Measurements from ENCODE around the gene AK4. TPM values are rescaled to one million over a fixed set of nuclear protein-coding genes. Genes with fewer than 3 reads are reported as not detected.
"Not testable (repeated sequence)": the region's sequence is repeated elsewhere in the genome, so short reads cannot be mapped to it uniquely, and the experiment has no call there.

AK4 gene
- total RNA-seq, 1 experiment from 2014 or later = 12.1 TPM

DNA sequence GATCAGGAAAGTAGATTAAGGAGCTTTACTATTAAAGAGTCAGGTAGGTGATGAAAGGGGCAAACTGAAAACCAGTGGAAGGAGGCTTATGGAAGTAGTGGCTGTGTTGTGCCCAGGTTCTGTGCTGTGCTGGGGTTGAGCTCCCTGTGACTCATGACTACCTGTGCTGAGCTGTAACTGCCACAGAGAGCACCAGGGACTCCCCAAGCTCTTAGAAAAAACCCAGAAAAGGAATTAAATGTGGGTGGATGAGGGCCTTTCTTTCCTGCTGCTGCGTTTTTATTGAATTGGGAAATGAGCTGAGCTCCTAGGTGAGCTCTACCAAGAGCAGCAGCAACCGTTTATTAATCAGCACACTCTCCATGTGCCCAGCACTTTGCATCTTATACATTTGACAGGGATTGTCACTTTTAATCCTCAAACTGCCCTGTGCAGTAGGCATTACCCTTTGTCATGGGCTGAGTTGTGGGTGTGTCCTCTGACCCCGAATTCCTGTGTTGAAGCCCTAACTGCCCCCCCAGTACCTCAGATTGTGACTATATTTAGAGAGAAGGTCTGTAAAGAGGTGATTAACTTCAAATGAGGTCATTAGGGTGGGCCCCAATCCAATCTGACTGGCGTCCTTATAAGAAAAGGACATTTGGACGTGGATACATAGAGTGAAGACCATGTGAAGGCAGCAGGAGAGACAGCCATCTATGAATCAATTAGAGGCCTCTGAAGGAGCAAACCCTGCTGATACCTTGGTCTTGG lies 65.4 kb downstream of the AK4 start:
- no peak for DNase-seq (ENCODE audit: low read depth)

DNA sequence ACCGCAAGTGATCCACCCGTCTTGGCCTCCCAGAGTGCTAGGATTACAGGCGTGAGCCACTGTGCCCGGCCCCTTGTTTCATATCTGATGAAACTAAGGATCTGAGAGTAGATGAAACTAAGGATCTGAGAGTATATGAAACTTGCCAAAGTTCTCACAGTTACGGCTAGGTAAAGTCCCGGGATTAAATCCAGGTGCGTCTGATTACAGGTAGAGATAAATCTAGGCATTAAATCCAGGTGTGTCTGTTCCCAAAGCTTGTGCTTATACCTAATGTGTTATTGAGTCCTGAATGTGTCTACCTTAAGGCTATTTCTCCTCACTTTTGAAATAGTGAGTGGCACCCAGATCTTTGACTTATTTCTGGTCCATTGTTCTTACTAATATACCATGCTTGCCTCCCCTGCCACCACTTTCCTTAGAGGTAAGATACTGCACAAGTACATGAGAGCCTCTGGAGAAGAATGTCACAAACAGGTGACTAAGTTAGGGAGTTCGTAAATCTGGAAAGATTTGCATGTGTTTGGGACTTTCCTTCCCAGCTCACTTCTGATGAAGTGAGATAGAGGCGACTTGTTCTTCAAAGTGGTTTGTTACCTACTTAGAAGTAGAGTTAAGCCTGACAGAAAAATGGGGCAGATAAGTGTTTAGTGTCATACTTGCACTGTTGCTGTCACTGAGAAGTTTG lies 66.5 kb downstream of the AK4 start:
- no peak for DNase-seq (ENCODE audit: low read depth)

- DNase-seq (ENCODE audit: low read depth) = no peak
Observed at GRCh38 chr1:65216989-65217388, 69.0 kb downstream of the AK4 start.

DNA sequence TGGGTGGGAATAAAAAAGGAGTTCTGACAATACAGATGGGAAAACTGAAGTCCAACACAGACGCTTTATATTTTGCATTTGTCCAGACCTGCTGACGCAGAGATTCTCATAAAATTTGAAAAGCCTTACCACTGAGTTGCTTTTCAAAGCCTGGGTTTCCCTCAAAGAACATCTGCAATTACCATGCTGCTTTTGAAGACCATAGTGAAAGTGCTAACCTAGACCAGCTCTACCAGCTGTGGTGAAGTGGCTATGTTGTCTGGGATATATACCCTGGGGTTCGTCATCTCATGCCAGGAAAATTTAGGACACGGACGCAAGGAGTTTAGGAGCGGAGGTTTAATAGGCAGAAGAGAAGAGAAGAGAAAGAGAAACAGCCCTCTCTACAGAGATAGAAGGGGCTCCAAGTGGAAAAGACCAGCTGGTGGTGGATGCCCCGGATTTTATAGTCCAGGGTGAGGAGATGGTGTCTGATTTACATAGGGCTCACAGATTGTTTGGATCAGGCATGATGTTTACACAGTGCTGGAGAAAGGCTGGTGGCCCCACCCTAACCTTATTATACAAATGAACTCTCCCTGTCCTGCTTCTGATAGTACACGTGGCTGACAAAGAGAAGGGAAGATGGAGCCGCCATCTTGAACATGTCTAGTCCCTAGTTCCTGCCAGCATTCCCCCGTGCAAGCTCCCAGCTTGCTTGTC lies 73.8 kb downstream of the AK4 start:
- DNase-seq (ENCODE audit: low read depth) = no peak

DNA sequence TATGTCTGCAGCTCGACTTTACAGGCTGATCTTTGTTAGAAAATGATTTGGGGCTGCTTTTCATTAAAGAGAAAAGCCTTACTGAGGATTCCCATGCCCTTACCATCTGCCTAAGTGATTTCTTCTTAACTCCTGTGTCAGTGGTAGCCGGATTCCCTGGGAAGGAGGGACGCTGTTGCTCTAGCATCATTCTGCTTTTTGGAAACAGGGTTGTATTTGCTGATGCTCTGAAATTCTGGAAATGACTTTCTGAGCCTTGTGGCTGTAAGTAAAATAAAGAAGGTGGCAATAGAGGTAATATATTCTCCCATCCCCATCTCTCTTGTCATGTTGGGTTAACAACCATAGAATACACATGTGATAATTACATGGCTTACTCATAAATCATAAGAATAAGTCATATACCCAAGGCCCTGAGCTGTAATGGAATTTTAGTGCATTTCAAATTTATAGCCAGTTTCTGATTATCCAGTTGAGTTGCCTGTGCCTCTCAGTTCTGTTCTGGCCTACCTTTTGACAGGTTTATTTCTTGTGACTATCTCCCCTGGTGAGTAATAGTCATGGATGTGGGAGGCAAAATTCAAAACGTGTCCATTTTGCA lies 74.4 kb downstream of the AK4 start:
- DNase-seq (ENCODE audit: low read depth) = no peak

- DNase-seq (ENCODE audit: low read depth) = no peak
Observed at GRCh38 chr1:65224681-65225091, 76.7 kb downstream of the AK4 start.

DNA sequence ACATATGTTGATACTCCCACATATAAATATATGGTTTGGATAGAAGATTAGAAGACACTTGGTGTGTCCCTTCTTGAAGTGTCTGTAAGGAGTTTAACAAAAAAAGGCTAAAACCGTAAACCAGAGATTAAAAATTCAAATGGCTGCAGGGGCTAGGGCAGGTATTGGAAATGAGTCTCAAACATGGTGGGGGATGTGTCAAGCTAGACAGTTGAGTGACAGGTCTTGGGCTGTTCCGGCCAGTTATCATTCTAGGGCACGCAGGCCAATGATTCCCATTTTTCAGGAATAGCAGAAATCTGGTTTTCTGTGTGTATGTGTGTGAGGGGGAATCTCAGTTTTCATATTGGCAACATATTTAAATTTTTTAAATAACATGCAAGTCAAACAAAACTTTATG lies 77.2 kb downstream of the AK4 start:
- DNase-seq (ENCODE audit: low read depth) = no peak

- no peak for DNase-seq (ENCODE audit: low read depth)
Observed at GRCh38 chr1:65229201-65229600, 81.2 kb downstream of the AK4 start.

DNA sequence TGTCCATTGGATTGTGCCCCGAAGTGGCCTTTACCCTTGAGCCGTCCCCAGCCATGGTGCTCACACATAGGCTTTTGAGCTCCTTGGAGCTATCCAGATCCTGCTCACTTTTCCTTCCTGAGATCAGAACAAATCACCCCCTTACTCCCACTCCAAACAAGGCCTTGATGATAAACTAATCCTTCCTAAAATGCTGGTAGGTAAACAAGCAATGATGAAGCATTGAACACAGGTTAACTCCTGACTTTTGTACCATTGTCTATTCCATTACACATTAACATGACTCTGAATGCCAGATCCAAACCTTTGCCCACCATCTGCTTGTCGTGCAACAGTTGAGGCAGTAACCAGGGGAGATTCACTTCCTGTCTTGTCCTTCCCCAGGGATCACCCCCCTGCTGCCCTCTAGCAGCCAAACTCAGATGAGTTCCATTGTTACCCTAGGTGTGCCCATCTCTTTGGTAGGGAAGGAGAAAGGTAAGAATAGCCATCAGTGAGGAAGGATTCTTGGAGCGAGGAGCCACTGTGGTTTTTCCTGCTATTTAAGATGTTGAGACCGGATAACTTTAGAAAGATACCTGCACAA lies 81.8 kb downstream of the AK4 start:
- no peak for DNase-seq (ENCODE audit: low read depth)

GRCh38 chr1:65230731-65231481 lies 82.9 kb downstream of the AK4 start:
- DNase-seq (ENCODE audit: low read depth) = no peak

- no peak for DNase-seq (ENCODE audit: low read depth)
Observed at GRCh38 chr1:65231718-65232330, 83.8 kb downstream of the AK4 start.

- no peak for DNase-seq (ENCODE audit: low read depth)
Observed at GRCh38 chr1:65232461-65232990, 84.5 kb downstream of the AK4 start.

DNA sequence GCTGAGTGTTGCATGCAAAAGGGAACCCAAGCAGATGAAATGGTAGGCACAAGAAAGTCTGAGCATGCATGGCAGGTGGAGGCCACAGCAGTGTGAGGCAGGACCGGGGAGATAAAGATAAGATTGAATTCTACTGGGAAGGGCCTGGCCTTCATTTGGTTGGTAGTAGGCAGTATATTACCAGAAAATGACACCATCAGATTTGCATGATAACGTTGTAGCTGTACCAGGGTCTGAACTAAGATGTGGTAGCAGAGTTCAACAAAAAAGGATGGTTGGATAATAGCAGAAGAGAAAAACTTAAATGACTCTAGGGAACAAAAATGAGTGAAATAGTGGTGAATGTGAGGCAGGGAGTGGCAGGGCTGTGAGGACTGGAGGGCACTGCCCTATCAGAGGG lies 85.8 kb downstream of the AK4 start:
- no peak for DNase-seq (ENCODE audit: low read depth)

DNA sequence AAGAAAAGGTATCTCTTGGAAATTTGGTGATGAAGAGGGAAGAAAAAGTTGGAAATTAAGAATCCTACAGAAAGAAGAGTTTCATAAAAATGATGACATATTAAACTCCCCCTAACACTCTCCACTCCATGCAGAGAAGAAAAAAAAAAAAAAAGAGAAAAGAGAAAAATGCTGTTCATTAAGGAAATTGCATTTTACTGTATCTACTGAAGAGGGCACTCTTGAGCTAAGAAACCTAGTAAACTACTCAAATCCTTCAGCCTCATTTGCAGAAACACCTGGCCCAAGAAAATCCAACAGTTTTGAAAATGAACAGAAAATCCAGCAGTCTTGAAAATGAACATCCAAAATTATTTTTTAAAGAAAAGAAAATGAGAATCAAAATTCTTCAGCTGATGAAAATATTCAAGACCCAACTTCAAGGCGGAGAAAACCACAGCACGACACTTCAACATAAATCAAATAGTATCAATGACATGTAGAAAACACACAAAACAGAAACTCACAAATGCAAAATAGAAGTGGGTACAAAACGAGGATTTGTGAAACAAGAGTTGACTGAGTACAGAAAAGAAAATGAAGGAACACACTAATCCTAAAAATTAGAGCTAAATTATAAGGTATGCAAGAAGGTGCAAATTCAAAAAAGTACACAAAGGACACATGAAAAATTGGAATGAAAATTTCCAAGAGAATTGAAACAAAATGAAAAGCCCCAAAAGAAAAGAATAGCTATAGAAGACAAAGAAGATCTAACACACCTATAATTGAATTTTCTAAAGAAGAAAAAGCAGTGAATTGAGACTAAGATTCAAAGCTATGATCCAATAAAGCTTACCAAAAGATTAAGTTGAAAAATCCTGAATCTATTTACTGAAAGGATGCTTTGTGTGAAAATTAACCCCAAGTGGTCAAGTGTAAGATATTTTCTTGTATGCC lies 88.1 kb downstream of the AK4 start:
- DNase-seq (ENCODE audit: low read depth) = peak; percentile 37

DNA sequence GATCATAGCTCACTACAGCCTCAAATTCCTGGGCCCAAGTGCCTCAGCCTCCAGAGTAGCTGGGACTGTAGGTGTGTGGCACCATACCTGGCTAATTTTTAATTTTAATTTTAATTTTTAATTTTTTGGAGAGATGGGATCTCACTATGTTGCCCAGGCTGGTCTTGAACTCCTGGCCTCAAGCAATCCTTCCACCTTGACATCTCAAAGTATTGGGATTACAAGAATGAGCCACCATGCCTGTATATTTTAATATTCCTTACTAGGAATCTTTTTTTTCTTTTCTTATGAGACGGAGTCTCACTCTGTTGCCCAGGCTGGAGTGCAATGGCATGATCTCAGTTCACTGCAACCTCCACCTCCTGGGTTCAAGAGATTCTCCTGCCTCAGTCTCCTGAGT lies 89.1 kb downstream of the AK4 start:
- not testable (repeated sequence) for DNase-seq (ENCODE audit: low read depth)

DNA sequence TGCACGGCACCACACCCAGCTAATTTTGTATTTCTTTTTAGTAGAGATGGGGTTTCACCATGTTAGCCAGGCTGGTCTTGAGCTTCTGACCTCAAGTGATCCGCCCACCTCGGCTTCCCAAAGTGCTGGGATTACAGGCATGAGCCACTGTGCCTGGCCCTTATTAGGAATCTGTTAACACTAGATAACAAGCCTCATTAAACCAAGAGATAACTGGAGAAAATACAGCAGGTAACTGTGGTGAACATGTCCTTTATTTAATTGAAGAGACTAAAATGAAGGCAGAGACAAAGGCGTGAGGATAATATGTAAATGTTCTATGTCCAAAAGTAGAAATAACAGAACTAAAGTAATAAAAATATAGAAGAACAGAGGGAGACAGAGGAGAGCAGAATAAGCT lies 89.5 kb downstream of the AK4 start:
- no peak for DNase-seq (ENCODE audit: low read depth)

- no peak for DNase-seq (ENCODE audit: low read depth)
Observed at GRCh38 chr1:65238010-65238409, 90.0 kb downstream of the AK4 start.

- DNase-seq (ENCODE audit: low read depth) = no peak
Observed at GRCh38 chr1:65243491-65243890, 95.5 kb downstream of the AK4 start.

GRCh38 chr1:65245295-65245694 lies 97.3 kb downstream of the AK4 start:
- DNase-seq (ENCODE audit: low read depth) = no peak
